K562 (cell line): Measurements from ENCODE around the gene PI16. TPM values are rescaled to one million over a fixed set of nuclear protein-coding genes. Genes with fewer than 3 reads are reported as not detected.
"Not testable (repeated sequence)": the region's sequence is repeated elsewhere in the genome, so short reads cannot be mapped to it uniquely, and the experiment has no call there.

Experiments
- ATAC-seq: fragments of 200-7000 bp; cut with Tn5 transposase; 3 replicates; pipeline ENCODE4 v1.9.1; 2020; ENCODE audit warnings: moderate library complexity
- BruUV-seq: library from RNA; stranded (reverse); fragments of 400-500 nt; replicated peaks from 2 replicates; lab custom pipeline; 2021; lab: Mats Ljungman, UMichigan
- CTCF ChIA-PET: fragments of 300-600 bp; formaldehyde crosslinking; extraction: SDS; loops from one replicate; lab custom pipeline; 2021; ENCODE audit warnings: low intra/inter-chr PET ratio; lab: Yijun Ruan, JAX
- POLR2A ChIA-PET: fragments of 300-600, 350-650 bp; sonication (Branson Sonifier 250); formaldehyde crosslinking; extraction: SDS; loops from one replicate; lab custom pipeline; 2021; ENCODE audit warnings: antibody characterized with exemption, inconsistent platforms; lab: Yijun Ruan, JAX
- DNase-seq, 4 experiments: peaks; one replicate each; pipeline versions ENCODE4 v3.0.0 to v3.0.0-alpha.2; 2011 to 2018; ENCODE audit warnings: low spot score in 3 of 4, mixed read lengths in 3 of 4; ENCODE audit errors: extremely low read depth in 1 of 4
- FAIRE-seq: peaks from 2 replicates; lab custom pipeline; 2011; peaks lifted over from hg19 to GRCh38; lab: Jason Lieb, UNC
- H2AFZ ChIP-seq: 2 replicates; pipeline ENCODE4 v1.6.0; 2011; ENCODE audit warnings: low read depth, low read length, control low read depth, inconsistent platforms
- H3K27ac ChIP-seq: fragments of 200-600 bp; 3 replicates; pipeline ENCODE4 v1.8.0; 2011; ENCODE audit warnings: low read depth, mild to moderate bottlenecking, control low read depth, inconsistent platforms, low read length, moderate library complexity, mixed read lengths; ENCODE audit errors: extremely low read depth
- H3K27me3 ChIP-seq, 2 experiments: fragments of 300-600 bp in 1 of 2; 2 replicates in 1 of 2; 3 replicates in 1 of 2; pipeline versions ENCODE4 v1.6.0 to v1.8.0; 2011; ENCODE audit warnings: inconsistent platforms in 2 of 2, low read length in 2 of 2, mild to moderate bottlenecking in 1 of 2, mixed read lengths in 1 of 2, moderate library complexity in 1 of 2; ENCODE audit not compliant: control insufficient read depth in 2 of 2, insufficient read depth in 2 of 2
- H3K36me3 ChIP-seq: fragments of 300-600 bp; 3 replicates; pipeline ENCODE4 v1.8.0; 2011; ENCODE audit warnings: mild to moderate bottlenecking, low read length, inconsistent platforms; ENCODE audit not compliant: control insufficient read depth, insufficient read depth
- H3K4me1 ChIP-seq, 2 experiments: fragments of 200-600 bp in 1 of 2; replicated peaks in 1 of 2; 2 replicates in 1 of 2; 3 replicates in 1 of 2; pipeline versions ENCODE4 v1.5.1 to v1.8.0; 2011; ENCODE audit warnings: inconsistent platforms in 2 of 2, low read length in 2 of 2, mild to moderate bottlenecking in 1 of 2, mixed read lengths in 1 of 2, moderate library complexity in 1 of 2; ENCODE audit not compliant: control insufficient read depth in 2 of 2, insufficient read depth in 2 of 2
- H3K4me2 ChIP-seq: 2 replicates; pipeline ENCODE4 v1.6.1; 2011; ENCODE audit warnings: low read length, control low read depth, inconsistent platforms, mixed read lengths; ENCODE audit not compliant: insufficient read depth
- H3K4me3 ChIP-seq: fragments of 200-600 bp; sonication (generic), shearing (Covaris generic); 2 replicates; pipeline ENCODE4 v1.5.1; 2016; ENCODE audit warnings: control low read depth, inconsistent platforms
- H3K79me2 ChIP-seq: fragments of 200-600 bp; 3 replicates; pipeline ENCODE4 v1.8.0; 2011; ENCODE audit warnings: low read length, inconsistent platforms; ENCODE audit not compliant: control insufficient read depth, insufficient read depth
- H3K9ac ChIP-seq, 2 experiments: 2 replicates each; pipeline versions ENCODE4 v1.6.0 to v1.6.1; 2011; ENCODE audit warnings: low read depth in 2 of 2, low read length in 2 of 2, control low read depth in 1 of 2, inconsistent platforms in 1 of 2, mild to moderate bottlenecking in 1 of 2, mixed read lengths in 1 of 2; ENCODE audit not compliant: insufficient read depth in 1 of 2
- H3K9me1 ChIP-seq: one replicate; pipeline ENCODE4 v1.6.0; 2011; ENCODE audit warnings: inconsistent platforms, mild to moderate bottlenecking, low read length, moderate library complexity; ENCODE audit not compliant: control insufficient read depth, insufficient read depth
- H3K9me3 ChIP-seq: replicated peaks from 2 replicates; pipeline ENCODE4 v1.5.1; 2011; ENCODE audit warnings: low read depth, low read length, inconsistent platforms; ENCODE audit not compliant: control insufficient read depth, insufficient read depth
- H4K20me1 ChIP-seq: replicated peaks from 2 replicates; pipeline ENCODE4 v1.6.1; 2011; ENCODE audit warnings: low read length, inconsistent platforms, mixed read lengths; ENCODE audit not compliant: control insufficient read depth, insufficient read depth
- E2F8 ChIP-seq: fragments of 450-650 bp; IDR thresholded peaks from 2 replicates; pipeline ENCODE4 v1.7.1; 2018; ENCODE audit warnings: mild to moderate bottlenecking, low read depth; ENCODE audit not compliant: partially characterized antibody
- FOXA3 ChIP-seq, 2 experiments: fragments of 450-650 bp in 1 of 2; sonication (generic) in 1 of 2; formaldehyde crosslinking; IDR thresholded peaks in 1 of 2; conservative IDR thresholded peaks in 1 of 2; 2 replicates each; pipeline versions ENCODE4 v1.4.0 to v1.8.0; 2020 to 2022; ENCODE audit warnings: mild to moderate bottlenecking in 2 of 2, missing genetic modification reagents in 1 of 2
- HMG20A ChIP-seq: fragments of 450-650 bp; formaldehyde crosslinking; conservative IDR thresholded peaks from 2 replicates; pipeline ENCODE4 v1.4.0; 2020; ENCODE audit warnings: mild to moderate bottlenecking, mixed read lengths
- ZFX ChIP-seq: sonication (generic); formaldehyde crosslinking; IDR thresholded peaks from 2 replicates; pipeline ENCODE4 v1.8.0; 2022; ENCODE audit warnings: mild to moderate bottlenecking, missing genetic modification reagents, moderate library complexity
- WGBS: fragments of 100-300 bp; shearing (Covaris generic); methylation state at CpG from one replicate; pipeline ENCODE4 v1.1.6; 2016; ENCODE audit warnings: low coverage, mixed read lengths; ENCODE audit not compliant: insufficient coverage; ENCODE audit errors: missing lambda C conversion rate; 5-methylcytosine and 5-hydroxymethylcytosine counted together
- in situ Hi-C: fragments of 300-500 bp; cut with MboI; formaldehyde crosslinking; loops from 4 replicates; pipeline ENCODE4 v1.15.0; 2018; ENCODE audit warnings: inconsistent platforms, mixed read lengths
- intact Hi-C: fragments of 100-400 bp; cut with micrococcal nuclease; formaldehyde crosslinking; loops from 2 replicates; pipeline ENCODE4 v1.14.2; 2022
- polyA plus RNA-seq, 8 experiments: library from polyadenylated mRNA; depleted of rRNA in 4 of 8; stranded (reverse) in 5 of 8; unstranded in 3 of 8; fragments of >200 nt; fragmentation: Nextera tagmentation in 2 of 8; fragmentation: Illumina TruSeq in 1 of 8; extraction: Ambion mirVana in 2 of 8; extraction: Trizol in 1 of 8; gene quantifications; 2 replicates each; pipeline versions ENCODE4 v1.2.1 to v1.2.3, GENCODE V29; 2011 to 2014; ENCODE audit warnings: inconsistent platforms in 1 of 8, missing spikeins in 1 of 8
- total RNA-seq, 7 experiments: library from RNA; depleted of rRNA in 6 of 7; stranded (reverse); fragments of >200 nt in 6 of 7; fragmentation: Illumina TruSeq in 2 of 7; extraction: Trizol in 2 of 7; gene quantifications; 2 replicates each; pipeline versions ENCODE4 v1.2.1 to v1.2.3, GENCODE V29; 2011 to 2021; ENCODE audit warnings: low replicate concordance in 1 of 7

Gene PI16
- total and polyA plus RNA-seq, 9 of the 15 experiments (the other 6 are each of a cell fraction or from before 2014, with no cell fraction given) = 0.06 to 0.18 TPM; not detected in 7

DNA sequence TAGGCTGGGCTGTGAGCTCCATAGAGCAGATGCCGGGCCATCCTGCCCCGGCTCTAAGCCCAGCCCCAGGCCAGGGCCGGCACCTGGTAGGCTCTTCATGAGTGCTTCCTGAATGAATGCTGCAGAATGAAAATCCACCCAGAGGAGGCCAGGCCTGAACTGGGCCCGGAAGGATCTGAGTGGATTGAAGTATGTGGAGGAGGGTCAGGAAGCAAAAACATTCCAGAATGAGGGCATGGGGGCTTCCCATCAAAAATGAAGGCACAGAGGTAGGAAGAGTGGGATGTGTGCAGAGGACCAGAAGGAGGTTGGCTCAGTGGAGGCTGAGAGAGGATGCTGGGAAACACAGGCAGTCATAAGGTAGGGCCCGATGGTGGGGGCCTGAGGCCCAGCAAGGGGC, 15.5 kb upstream of the PI16 start:
- 8% methylated on average over 3 of the region's 5 CpGs for WGBS
- CTCF ChIA-PET, ATAC-seq, H4K20me1 ChIP-seq, intact Hi-C loops, H3K27ac ChIP-seq: not testable (repeated sequence)
- POLR2A ChIA-PET = interaction anchor here (0.6 kb wide), 1 partner anchor 64 kb away, joined by 3 read pairs; no protein-coding TSS in a partner anchor
- 0 out of 2 replicates have a peak, but pooled peaks have one; percentile 12 for TF ChIP-seq ZFX (CRISPR knock-in tag)
- TF ChIP-seq, all 486 proteins: peak for 1; not testable (repeated sequence) for 485
- H3K4me1 ChIP-seq, H3K4me2 ChIP-seq, H3K36me3 ChIP-seq, DNase-seq, FAIRE-seq, H2AFZ ChIP-seq, H3K4me3 ChIP-seq, in situ Hi-C loops, H3K9me3 ChIP-seq, BruUV-seq, H3K9me1 ChIP-seq, H3K79me2 ChIP-seq, H3K9ac ChIP-seq: not testable (repeated sequence)
- H3K27me3 ChIP-seq = peaks cover 27 to 50% of the 10 kb centered on the region in 2 experiments

DNA sequence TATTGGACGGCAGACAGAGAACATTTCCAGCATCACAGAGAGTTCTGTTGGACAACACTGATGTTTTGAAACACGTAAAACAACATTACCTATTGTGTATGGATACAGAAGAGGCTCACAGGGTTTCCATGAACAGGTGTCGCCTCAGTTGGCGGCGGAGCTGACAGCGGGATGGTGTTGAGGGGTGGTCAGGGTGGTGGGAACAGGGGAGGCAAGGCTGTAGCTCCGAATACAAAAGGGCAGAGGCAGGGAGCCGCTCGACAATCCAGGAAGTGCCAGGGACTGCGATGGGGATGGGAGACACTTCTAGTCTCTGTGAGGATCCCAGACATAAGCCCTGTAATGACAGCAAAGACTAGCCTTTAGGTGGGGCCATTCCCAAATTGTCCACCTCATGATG, 14.5 kb upstream of the PI16 start:
- BruUV-seq = no TSS peak
- POLR2A ChIA-PET = interaction anchor here (1.4 kb wide), 1 partner anchor 13 kb away, joined by 4 read pairs; no protein-coding TSS in a partner anchor

More for the DNA sequence above, 14.5 kb upstream of the PI16 start:
- peak; percentile 11; the same call in 1 of the 3 replicates for ATAC-seq
- intact Hi-C loops = no loop called here
- DNase-seq = no peak
- H3K4me3 ChIP-seq = no peak overlapping the region
- no peaks in the 10 kb centered on the region for H3K79me2 ChIP-seq
- H3K27ac ChIP-seq = no peak overlapping the region
- WGBS = 2% methylated on average over 10 of the region's 10 CpGs
- peaks cover 30 to 52% of the 10 kb centered on the region in 2 experiments for H3K27me3 ChIP-seq
- no peak overlapping the region for H2AFZ ChIP-seq
- no peaks in the 10 kb centered on the region for H3K9me3 ChIP-seq
- H3K9ac ChIP-seq = no peak overlapping the region
- H3K36me3 ChIP-seq = no peaks in the 10 kb centered on the region
- no peak for FAIRE-seq
- H3K9me1 ChIP-seq = no peaks in the 10 kb centered on the region
- no peaks in the 10 kb centered on the region; a peak in 1 of 5 replicates for H3K4me1 ChIP-seq
- in situ Hi-C loops = no loop called here
- no peaks in the 10 kb centered on the region for H4K20me1 ChIP-seq
- no peak overlapping the region for H3K4me2 ChIP-seq
- TF ChIP-seq HMG20A (no peak), FOXA3 (CRISPR knock-in tag; conservative IDR thresholded peaks at IDR 0.05 in 1 of 2, IDR thresholded peaks at IDR 0.05 in 1 of 2) (0 out of 4 replicates have a peak, but pooled peaks of 1 of the 2 experiments have one; percentile 17), E2F8 (no peak)
- CTCF ChIA-PET = no interaction called here
